A549 treated with Hydrocortisone at 1 μM for 4 hours (cell line): ENCODE results near the gene NOTUM. TPM values are rescaled to one million over a fixed set of nuclear protein-coding genes. Genes with fewer than 3 reads are reported as not detected.

Experiments
- total RNA-seq: library from RNA; stranded (reverse); fragments of 200-300 nt; extraction: Qiagen RNA extraction; gene quantifications from 5 replicates; pipeline ENCODE4 v1.2.3, GENCODE V29; 2022

The NOTUM gene
- 0.14 to 0.37 TPM (median 0.35 TPM) in 5 replicates for total RNA-seq

GRCh38 chr17:81961087-81961511, at the start of gene NOTUM:
TSS of gene NOTUM (minus strand) at chr17:81961187. CDS start at chr17:81960909, 278 bp downstream.

GRCh38 chr17:81977211-81977808, 16.3 kb upstream of the NOTUM start, which contains the start of gene ASPSCR1:
TSS of gene ASPSCR1 (plus strand) at chr17:81977629. CDS start at chr17:81977647, 18 bp downstream.

GRCh38 chr17:81947189-81947588, 13.8 kb downstream of the NOTUM start, which contains the start of gene MYADML2:
TSS of gene MYADML2 (minus strand) at chr17:81947233. CDS start at chr17:81941741, 5,492 bp downstream.

GRCh38 chr17:81927653-81928543, 33.1 kb downstream of the NOTUM start, which contains the start of gene MAFG:
TSS of gene MAFG (minus strand) at chr17:81927735. CDS start at chr17:81923185, 4,550 bp downstream.

GRCh38 chr17:81917565-81918332, 43.2 kb downstream of the NOTUM start, which contains the start of gene SIRT7:
TSS of gene SIRT7 (minus strand) at chr17:81918176. CDS start at chr17:81918131, 45 bp downstream.

GRCh38 chr17:81911277-81911961, 49.6 kb downstream of the NOTUM start, which contains the start of gene PCYT2:
TSS of gene PCYT2 (minus strand) at chr17:81911399. CDS start at chr17:81911355, 44 bp downstream.

Other genes with a start within 250 kb of the NOTUM start
- gene SLC25A10, start 248.9 kb downstream of the NOTUM start, total RNA-seq: 31.5 to 44.9 TPM (median 40.7 TPM) in 5 replicates
- 0.08 to 0.47 TPM (median 0.30 TPM) in 5 replicates for gene GCGR, start 157.0 kb downstream of the NOTUM start, total RNA-seq
- gene MCRIP1, start 127.9 kb downstream of the NOTUM start, total RNA-seq: 82.0 to 105 TPM (median 93.6 TPM) in 5 replicates
- gene PPP1R27, start 126.1 kb downstream of the NOTUM start, total RNA-seq: 0.15 to 0.39 TPM (median 0.22 TPM) in 4 of 5 replicates, not detected in the other
- 666 to 810 TPM (median 679 TPM) in 5 replicates for gene P4HB, start 100.7 kb downstream of the NOTUM start, total RNA-seq
- 561 to 665 TPM (median 634 TPM) in 5 replicates for gene ARHGDIA, start 89.8 kb downstream of the NOTUM start, total RNA-seq
- gene ALYREF, start 69.6 kb downstream of the NOTUM start, total RNA-seq: 171 to 247 TPM (median 233 TPM) in 5 replicates
- 179 to 295 TPM (median 289 TPM) in 5 replicates for gene ANAPC11, start 69.5 kb downstream of the NOTUM start, total RNA-seq
- gene NPB, start 58.9 kb downstream of the NOTUM start, total RNA-seq: 0.36 to 0.59 TPM (median 0.53 TPM) in 5 replicates
- 14.4 to 17.4 TPM (median 16.9 TPM) in 5 replicates for gene PCYT2, start 49.8 kb downstream of the NOTUM start, total RNA-seq
- 32.8 to 46.8 TPM (median 42.2 TPM) in 5 replicates for gene SIRT7, start 43.0 kb downstream of the NOTUM start, total RNA-seq
- gene MAFG, start 33.5 kb downstream of the NOTUM start, total RNA-seq: 28.2 to 33.6 TPM (median 29.0 TPM) in 5 replicates
- 68.6 to 86.8 TPM (median 85.6 TPM) in 5 replicates for gene PYCR1, start 23.9 kb downstream of the NOTUM start, total RNA-seq
- not detected in 5 replicates for gene MYADML2, start 14.0 kb downstream of the NOTUM start, total RNA-seq
- gene ASPSCR1, start 16.4 kb upstream of the NOTUM start, total RNA-seq: 20.7 to 30.1 TPM (median 27.2 TPM) in 5 replicates
- gene CENPX, start 61.7 kb upstream of the NOTUM start, total RNA-seq: 123 to 204 TPM (median 184 TPM) in 5 replicates
- 11.0 to 15.6 TPM (median 13.4 TPM) in 5 replicates for gene LRRC45, start 62.1 kb upstream of the NOTUM start, total RNA-seq
- 25.9 to 40.2 TPM (median 36.1 TPM) in 5 replicates for gene RAC3, start 70.5 kb upstream of the NOTUM start, total RNA-seq
- 61.0 to 102 TPM (median 96.9 TPM) in 5 replicates for gene DCXR, start 76.5 kb upstream of the NOTUM start, total RNA-seq
- 18.5 to 24.7 TPM (median 23.0 TPM) in 5 replicates for gene RFNG, start 90.6 kb upstream of the NOTUM start, total RNA-seq
- gene GPS1, start 90.7 kb upstream of the NOTUM start, total RNA-seq: 114 to 145 TPM (median 137 TPM) in 5 replicates
- gene DUS1L, start 104.6 kb upstream of the NOTUM start, total RNA-seq: 76.1 to 141 TPM (median 135 TPM) in 5 replicates
- gene FASN, start 137.0 kb upstream of the NOTUM start, total RNA-seq: 132 to 142 TPM (median 139 TPM) in 5 replicates